HL-60 (cell line): ENCODE measurements around the gene SMCO3.

Experiments used
- GABPA ChIP-seq: IDR thresholded peaks from 2 replicates; pipeline ENCODE4 v1.6.1; 2012; ENCODE audit warnings: low read depth
- POLR2AphosphoS5 ChIP-seq: IDR thresholded peaks from 2 replicates; pipeline ENCODE4 v1.6.1; 2012; ENCODE audit warnings: low read depth
- TF ChIP-seq, protein P1 (sequence below): IDR thresholded peaks from one replicate; pipeline ENCODE4 v1.5.1; 2011; ENCODE audit warnings: low read length, control low read depth, inconsistent platforms; ENCODE audit not compliant: insufficient read depth
- TF ChIP-seq, protein P2 (sequence below): IDR thresholded peaks from 2 replicates; pipeline ENCODE4 v1.6.1; 2012; ENCODE audit warnings: low read depth; ENCODE audit not compliant: insufficient replicate concordance

DNA sequence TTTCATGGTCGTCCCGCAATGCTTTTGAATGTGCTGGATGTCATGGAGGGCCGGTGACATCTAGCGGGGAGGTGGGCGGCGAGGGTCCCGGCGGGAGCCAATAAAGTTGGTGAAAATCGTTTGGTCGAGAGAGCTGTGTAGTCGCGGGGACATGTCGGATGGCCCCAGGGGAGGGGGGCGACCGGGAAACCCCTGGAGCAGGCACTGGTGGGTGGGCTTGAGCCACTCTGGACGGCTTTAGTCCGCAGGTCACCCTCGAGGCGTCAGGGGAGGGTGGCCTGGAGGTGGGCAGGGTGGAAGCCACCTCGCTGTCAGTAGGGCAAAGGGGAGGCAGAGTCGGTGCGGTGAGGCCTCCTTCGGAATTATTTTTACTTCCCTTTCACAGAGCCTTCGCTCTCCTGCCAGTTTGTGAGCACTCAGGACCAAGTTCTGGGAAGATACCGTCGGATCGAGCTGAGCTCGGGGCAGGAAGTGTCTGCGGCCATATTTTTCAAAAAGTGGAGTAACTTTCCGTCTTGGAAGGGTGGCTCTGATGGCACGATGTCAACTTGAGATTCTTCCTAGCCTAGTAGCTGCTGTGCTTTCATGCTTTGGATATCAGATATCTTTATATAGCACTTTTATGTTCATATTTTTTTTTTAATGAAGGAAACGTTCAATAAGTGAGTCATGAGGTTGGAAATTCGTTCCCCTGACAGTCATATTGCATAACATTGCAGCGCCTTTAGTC, 38.9 kb downstream of the SMCO3 start:
- TF ChIP-seq, protein P1, sequence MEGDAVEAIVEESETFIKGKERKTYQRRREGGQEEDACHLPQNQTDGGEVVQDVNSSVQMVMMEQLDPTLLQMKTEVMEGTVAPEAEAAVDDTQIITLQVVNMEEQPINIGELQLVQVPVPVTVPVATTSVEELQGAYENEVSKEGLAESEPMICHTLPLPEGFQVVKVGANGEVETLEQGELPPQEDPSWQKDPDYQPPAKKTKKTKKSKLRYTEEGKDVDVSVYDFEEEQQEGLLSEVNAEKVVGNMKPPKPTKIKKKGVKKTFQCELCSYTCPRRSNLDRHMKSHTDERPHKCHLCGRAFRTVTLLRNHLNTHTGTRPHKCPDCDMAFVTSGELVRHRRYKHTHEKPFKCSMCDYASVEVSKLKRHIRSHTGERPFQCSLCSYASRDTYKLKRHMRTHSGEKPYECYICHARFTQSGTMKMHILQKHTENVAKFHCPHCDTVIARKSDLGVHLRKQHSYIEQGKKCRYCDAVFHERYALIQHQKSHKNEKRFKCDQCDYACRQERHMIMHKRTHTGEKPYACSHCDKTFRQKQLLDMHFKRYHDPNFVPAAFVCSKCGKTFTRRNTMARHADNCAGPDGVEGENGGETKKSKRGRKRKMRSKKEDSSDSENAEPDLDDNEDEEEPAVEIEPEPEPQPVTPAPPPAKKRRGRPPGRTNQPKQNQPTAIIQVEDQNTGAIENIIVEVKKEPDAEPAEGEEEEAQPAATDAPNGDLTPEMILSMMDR: no peak
- no peak for TF ChIP-seq POLR2AphosphoS5
- TF ChIP-seq, protein P2, sequence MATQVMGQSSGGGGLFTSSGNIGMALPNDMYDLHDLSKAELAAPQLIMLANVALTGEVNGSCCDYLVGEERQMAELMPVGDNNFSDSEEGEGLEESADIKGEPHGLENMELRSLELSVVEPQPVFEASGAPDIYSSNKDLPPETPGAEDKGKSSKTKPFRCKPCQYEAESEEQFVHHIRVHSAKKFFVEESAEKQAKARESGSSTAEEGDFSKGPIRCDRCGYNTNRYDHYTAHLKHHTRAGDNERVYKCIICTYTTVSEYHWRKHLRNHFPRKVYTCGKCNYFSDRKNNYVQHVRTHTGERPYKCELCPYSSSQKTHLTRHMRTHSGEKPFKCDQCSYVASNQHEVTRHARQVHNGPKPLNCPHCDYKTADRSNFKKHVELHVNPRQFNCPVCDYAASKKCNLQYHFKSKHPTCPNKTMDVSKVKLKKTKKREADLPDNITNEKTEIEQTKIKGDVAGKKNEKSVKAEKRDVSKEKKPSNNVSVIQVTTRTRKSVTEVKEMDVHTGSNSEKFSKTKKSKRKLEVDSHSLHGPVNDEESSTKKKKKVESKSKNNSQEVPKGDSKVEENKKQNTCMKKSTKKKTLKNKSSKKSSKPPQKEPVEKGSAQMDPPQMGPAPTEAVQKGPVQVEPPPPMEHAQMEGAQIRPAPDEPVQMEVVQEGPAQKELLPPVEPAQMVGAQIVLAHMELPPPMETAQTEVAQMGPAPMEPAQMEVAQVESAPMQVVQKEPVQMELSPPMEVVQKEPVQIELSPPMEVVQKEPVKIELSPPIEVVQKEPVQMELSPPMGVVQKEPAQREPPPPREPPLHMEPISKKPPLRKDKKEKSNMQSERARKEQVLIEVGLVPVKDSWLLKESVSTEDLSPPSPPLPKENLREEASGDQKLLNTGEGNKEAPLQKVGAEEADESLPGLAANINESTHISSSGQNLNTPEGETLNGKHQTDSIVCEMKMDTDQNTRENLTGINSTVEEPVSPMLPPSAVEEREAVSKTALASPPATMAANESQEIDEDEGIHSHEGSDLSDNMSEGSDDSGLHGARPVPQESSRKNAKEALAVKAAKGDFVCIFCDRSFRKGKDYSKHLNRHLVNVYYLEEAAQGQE: no peak
- TF ChIP-seq GABPA: no peak
